Fibroblast of skin of scalp (primary cell): ENCODE results near the gene ASB6.
"Not testable (repeated sequence)": the region's sequence is repeated elsewhere in the genome, so short reads cannot be mapped to it uniquely, and the experiment has no call there.

Experiments
- DNase-seq: peaks from one replicate; pipeline ENCODE4 v3.0.0-alpha.2; 2013

ASB6 gene

GRCh38 chr9:129643706-129644105, 1.8 kb upstream of the ASB6 start:
- DNase-seq: no peak

DNA sequence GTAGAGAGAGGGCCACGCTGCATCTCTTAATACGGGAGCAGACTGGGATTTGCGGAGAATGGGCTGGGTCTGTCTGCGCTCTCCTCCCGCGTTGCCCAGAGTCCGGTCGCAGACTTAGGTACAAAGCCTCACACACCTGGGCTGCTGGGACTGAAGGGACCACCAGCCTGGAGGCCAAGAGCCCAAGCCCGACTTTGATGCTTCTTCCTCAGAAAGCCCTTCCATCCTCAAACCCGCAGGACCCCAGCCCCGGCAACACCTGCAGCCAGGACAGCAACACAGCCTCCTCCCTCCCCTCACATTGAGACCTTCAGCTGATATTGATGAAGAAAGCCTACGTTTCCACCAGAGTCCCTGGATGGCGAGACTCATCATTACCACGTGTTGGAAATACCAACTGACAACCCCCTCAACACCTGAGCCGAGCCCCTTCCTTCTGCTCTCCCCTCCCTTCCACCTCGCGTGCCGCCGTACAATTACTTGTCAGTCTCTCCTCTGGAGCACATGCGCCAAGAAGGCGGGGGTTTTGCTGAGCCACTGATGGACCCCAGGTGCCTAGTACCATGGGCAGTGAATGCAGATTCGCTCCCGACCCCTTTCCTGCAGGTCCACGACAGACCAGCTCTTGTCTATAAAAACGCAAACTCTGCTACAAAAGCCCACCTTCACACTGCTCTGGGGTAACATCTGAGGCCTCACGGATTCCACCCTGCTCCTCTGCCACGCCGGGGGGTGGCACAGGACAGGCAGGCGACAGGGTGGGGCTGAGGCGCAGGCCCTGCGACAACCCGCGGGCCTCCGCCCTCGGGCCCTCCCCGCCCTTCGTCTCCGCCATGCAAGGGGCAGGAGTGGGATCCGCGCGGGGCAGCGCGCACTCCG, 841 bp downstream of the ASB6 start:
- no peak for DNase-seq

- peak; percentile 42 for DNase-seq
Observed at GRCh38 chr9:129640086-129640870, 1.7 kb downstream of the ASB6 start.

GRCh38 chr9:129639756-129640085, 2.2 kb downstream of the ASB6 start:
- DNase-seq: no peak

DNA sequence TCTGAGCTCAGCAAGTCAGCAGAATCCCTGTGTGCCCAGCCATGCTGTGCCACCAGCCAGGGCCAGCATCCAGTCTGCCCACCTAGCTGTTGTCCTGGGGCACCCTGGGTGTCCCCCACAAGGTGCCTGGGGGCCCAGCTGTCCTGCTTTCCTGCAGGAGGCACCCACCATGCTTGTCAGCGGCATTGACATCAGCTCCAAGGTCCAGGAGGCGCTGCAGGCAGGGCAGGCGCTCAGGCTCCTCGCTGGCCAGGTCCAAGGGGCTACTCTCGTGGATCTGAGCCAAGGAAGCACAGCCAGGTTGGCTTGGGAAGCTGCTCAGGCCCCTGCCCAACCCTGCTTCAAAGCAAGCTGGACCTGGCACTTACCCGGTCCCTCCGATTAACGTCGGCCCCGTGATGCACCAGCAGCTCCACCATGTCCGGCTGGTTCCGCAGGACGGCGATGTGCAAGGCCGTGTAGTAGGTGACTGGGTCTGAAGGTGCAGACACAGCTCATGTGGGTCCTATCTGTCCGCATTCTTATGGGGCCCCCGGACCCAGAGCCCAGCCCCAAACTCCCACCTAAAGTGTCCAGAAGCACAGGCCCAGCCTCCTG, 2.8 kb downstream of the ASB6 start:
- no peak for DNase-seq

DNA sequence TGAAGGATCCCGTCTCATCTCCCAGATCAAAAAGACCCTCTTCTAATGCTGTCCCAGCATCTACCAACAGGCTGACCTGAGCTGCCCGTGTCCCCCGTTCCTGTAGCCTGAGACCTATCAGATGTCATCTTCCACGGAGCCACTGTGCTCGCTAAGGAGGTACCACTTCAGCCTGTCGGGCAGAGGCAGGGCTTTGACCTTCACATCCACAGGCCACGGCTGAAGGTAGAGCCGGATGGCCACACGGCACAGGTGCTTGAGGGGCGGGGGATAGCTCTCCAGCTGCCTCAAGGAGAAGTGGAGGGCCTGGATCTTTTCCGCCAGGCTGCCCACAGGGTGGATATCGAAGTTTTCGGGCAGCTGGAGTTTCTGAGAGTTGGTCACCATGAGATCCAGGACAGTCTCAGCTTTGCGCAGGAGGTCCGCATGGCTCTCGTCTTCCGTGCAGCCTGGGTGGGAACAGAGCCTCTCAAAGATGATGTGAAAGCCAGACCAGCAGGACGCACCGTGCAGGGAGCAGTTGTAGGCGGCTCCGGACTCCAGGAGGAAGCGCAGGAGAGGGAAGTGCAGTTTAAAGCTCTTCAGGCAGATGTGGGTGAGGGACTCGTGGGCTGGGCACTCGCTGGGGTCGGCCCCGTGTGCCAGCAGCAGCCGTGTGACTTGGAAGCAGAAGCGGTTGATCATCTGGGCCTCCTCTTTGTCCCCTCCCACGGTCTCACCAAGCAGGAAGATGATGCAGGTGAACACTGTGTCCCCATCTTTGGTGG, 4.1 kb downstream of the ASB6 start:
- DNase-seq: no peak

DNA sequence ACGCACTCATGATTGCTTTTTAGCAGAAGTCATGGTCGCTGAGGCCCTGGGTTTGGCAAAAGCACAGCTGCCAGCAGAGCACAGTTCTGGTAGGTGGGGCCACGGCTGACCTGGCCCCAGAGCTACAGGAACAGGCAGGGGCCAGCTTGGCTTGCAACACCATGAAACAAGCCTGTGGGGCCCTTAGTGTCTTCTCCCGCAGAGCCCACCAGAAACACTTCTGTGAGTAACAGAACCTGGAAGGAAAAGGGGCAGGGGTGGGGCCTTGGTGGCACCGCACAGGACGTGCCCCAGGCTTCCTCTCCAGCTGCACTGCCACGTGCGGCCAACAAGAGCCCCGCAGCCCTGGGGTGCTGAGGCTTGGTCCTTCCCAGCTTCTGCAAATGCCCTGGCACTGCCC, 4.8 kb downstream of the ASB6 start:
- no peak for DNase-seq

GRCh38 chr9:129636343-129636742, 5.6 kb downstream of the ASB6 start:
- not testable (repeated sequence) for DNase-seq

DNA sequence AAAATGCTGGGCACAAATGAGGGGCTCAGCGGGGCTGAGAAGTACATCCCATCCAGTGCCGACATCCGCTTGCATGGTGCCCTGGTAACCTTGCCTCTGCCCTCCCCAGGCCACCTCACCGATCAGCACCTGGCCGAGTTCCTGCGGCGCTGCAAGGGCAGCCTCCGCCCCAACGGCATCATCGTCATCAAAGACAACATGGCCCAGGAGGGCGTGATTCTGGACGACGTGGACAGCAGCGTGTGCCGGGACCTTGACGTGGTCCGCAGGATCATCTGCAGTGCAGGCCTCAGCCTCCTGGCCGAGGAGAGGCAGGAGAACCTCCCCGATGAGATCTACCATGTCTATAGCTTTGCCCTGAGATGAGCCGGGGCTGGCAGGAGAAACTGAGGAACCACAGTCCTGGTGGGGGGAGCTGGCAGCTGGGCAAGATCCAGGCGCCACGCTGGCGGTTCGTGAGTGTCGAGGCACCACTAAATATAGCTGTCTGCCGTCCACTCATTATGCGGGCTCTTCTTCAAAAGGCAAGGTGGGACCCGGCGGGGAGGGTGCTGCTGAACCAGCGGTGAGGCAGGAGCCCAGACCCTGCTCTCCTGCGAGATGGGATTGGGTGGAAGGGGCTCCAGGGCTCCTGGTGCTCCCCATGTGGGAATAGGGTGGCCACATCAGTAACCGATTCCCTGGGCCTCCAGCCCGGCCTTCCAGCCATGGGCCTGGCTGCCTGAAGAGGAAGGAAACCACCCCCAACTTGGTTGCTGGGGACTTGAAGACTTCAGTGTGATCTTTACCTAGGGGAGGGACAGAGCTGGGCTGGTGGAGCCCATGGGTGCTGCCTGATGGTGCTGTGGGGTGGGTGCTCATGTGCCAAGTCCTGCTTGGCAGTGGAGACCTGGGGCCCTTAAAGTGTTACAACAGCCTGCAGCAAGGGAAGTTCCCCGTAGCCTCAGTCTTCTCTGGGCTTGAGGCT, 6.6 kb downstream of the ASB6 start:
- DNase-seq: no peak

GRCh38 chr9:129633848-129634247, 8.1 kb downstream of the ASB6 start:
- no peak for DNase-seq

- no peak for DNase-seq
Observed at GRCh38 chr9:129633207-129633606, 8.7 kb downstream of the ASB6 start.

DNA sequence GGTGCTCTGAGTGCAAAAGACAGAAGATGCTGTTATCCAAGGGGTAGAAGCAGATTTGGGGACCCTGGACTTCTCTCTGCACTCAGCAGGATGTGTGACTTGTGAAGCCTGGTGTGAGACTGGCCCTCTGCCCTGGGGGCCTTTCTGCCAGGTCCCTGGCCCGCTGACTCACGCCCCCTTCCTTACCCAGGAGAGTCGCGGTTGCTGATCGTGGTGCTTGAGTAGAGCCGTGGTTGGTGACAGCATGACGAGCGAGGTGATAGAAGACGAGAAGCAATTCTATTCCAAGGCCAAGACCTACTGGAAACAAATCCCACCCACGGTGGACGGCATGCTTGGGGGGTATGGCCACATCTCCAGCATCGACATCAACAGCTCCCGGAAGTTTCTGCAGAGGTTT, 9.5 kb downstream of the ASB6 start:
- DNase-seq: no peak

GRCh38 chr9:129631674-129632129, 10.2 kb downstream of the ASB6 start:
- DNase-seq: no peak

- DNase-seq: peak; percentile 55
Observed at GRCh38 chr9:129630967-129631673, 10.8 kb downstream of the ASB6 start.

DNA sequence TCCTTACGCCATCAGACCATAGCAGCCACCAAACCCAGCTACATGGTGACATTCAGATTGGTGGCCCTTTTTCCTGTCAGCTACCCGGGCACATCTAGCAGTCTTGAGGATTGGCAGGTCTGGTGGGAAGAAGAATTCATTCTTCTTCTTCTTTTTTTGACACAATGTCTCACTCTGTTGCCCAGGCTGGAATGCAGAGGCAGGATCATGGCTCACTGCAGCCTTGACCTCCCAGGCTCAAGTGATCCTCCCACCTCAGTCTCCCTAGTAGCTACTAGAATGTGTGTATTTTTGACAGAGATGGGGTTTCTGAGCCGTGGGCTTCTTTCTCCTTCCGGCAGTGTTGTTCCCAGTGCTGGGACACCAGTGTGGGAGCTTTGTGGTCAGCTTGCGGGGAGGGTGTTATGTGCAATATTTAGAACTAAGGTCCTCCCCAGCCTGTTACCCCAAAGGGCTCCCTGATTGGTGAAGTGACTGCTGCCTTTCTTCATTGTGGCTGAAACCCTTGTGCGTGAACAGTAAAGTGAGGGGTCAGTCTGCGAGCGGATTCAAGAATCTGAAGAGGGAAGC, 12.6 kb downstream of the ASB6 start:
- DNase-seq: no peak

- DNase-seq: no peak
Observed at GRCh38 chr9:129628709-129629108, 13.2 kb downstream of the ASB6 start.

GRCh38 chr9:129627556-129628440, 14.2 kb downstream of the ASB6 start:
- peak; percentile 35 for DNase-seq

DNA sequence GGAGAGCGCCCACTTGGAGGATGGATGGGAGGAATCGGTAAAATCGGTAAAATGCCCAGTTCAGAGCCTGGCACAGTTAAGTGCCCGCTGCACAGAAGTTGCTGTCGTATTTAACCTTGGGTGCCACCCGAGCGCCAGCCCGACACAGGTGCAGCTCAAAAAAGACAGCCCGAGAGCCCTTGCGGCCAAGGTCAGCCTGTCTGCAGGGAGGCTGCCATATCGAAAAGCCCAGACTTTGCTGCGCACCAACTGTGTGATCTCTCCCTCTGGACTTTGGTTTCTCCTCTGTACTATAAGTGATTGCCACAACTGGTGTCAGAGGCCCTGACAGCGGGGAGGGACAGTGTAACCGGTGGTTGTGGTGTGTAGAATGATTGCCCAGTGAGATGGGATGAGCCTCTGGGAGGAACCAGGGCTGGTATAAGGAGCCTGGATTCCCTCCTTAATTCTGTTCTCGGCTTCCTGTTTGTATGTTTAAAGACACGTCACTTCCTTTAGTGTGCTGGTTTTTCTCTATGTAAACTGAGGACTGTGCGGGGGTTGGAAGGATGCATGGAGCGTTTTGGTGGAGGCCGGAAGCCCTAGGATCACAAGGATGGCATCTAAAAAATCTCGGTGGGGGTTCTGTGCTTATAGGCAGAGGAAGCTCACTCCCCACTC, 15.2 kb downstream of the ASB6 start:
- peak; percentile 95 for DNase-seq
